Measurements from ENCODE around the gene TMEM150C.

DNA sequence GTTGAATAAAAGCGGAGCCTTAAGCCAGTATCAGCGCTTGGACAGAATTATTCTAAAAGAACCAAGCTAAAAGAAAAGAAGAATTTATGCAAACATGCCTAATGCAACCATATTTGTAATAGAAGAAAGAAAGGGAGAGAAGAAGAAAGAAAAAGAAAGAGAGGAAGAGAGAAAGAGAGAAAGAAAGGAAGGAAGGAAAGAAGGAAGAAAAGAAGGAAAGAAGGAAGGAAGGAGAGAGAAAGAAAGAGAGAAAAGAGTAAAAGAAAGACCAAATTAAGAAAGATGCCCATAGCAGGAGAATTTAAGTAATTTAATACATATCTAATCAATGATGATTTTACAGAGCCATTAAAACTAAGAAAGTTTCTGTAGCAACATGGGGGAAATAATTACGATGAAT is 30.9 kb upstream of the TMEM150C start:
- no peak for TF ChIP-seq POLR2A (IDR thresholded peaks at IDR 0.05; ENCODE audit: low read depth, low read length)
- TF ChIP-seq POU2F2 (IDR thresholded peaks at IDR 0.05; ENCODE audit: low read depth, low read length), result no peak
- TF ChIP-seq POLR2AphosphoS5 (IDR thresholded peaks at IDR 0.05; ENCODE audit: low read depth, low read length), result no peak
